HL-60/S4 (cell line): ENCODE results near the gene TLE2.

Source experiments
- in situ Hi-C: fragments of 300-500 bp; cut with MboI; formaldehyde crosslinking; loops from 2 replicates; pipeline ENCODE4 v1.14.3; 2022; ENCODE audit warnings: low sequenced_read_pairs

TLE2 gene

GRCh38 chr19:3029065-3029923 is at the start of gene TLE2:
TLE2 (minus strand) TSS chr19:3029280; CDS start chr19:3028904, 376 bp downstream.
- in situ Hi-C loops = no loop called here

- in situ Hi-C loops = no loop called here
Observed at GRCh38 chr19:3075605-3076431, 46.7 kb upstream of the TLE2 start.

- in situ Hi-C loops = no loop called here
Observed at GRCh38 chr19:3073931-3074595, 45.0 kb upstream of the TLE2 start.

GRCh38 chr19:3073159-3073563 is 44.1 kb upstream of the TLE2 start:
- in situ Hi-C loops = no loop called here

GRCh38 chr19:3071768-3072167 is 42.7 kb upstream of the TLE2 start:
- in situ Hi-C loops = no loop called here

GRCh38 chr19:3068071-3068470 is 39.0 kb upstream of the TLE2 start:
- in situ Hi-C loops = no loop called here

- in situ Hi-C loops = no loop called here
Observed at GRCh38 chr19:3067563-3067962, 38.5 kb upstream of the TLE2 start.

GRCh38 chr19:3066482-3067049 is 37.5 kb upstream of the TLE2 start:
- in situ Hi-C loops = no loop called here

GRCh38 chr19:3065675-3066357 is 36.7 kb upstream of the TLE2 start:
- in situ Hi-C loops = no loop called here

GRCh38 chr19:3064011-3064330 is 34.9 kb upstream of the TLE2 start:
- in situ Hi-C loops = no loop called here

- in situ Hi-C loops = no loop called here
Observed at GRCh38 chr19:3062165-3063105, 33.4 kb upstream of the TLE2 start, which contains the start of gene TLE5. TLE5 (minus strand) TSS chr19:3062495; CDS start chr19:3062200, 295 bp downstream.

- in situ Hi-C loops = no loop called here
Observed at GRCh38 chr19:3061182-3062161, 32.4 kb upstream of the TLE2 start.

- in situ Hi-C loops = no loop called here
Observed at GRCh38 chr19:3060857-3061181, 31.7 kb upstream of the TLE2 start.

- in situ Hi-C loops = no loop called here
Observed at GRCh38 chr19:3059653-3060052, 30.6 kb upstream of the TLE2 start.

- in situ Hi-C loops = no loop called here
Observed at GRCh38 chr19:3058821-3059314, 29.8 kb upstream of the TLE2 start.

- in situ Hi-C loops = no loop called here
Observed at GRCh38 chr19:3058009-3058820, 29.1 kb upstream of the TLE2 start.

- in situ Hi-C loops = no loop called here
Observed at GRCh38 chr19:3057275-3057714, 28.2 kb upstream of the TLE2 start.
